ENCODE measurements around the gene MYO19. TPM values are rescaled to one million over a fixed set of nuclear protein-coding genes. Genes with fewer than 3 reads are reported as not detected.

The MYO19 gene
- polyA plus RNA-seq, 1 experiment: 23.1 TPM

DNA sequence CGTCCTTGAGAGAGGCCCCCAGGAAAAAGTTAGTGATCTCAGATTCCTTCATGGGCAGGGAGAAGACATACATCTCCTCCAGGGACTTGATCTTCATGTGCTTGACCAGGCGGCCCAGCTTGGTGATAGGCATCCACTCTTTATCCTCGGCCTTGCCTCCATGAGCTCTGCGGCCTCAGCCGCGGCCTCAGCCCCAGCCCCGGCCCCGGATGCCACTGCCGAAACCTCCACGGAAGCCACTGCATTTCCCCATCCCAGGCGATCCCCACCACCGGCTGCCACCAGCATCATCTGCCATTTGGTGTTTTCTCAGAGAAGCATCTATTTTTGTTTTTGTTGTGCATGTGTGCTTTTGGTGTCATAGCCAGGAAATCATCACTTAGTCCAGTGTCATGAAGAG is 40.4 kb upstream of the MYO19 start:
- Histone ChIP-seq H3K27me3 (ENCODE audit: control insufficient read depth, insufficient read depth, low read length) (no peaks in the 10 kb centered on the region), H3K4me3 (ENCODE audit: low read depth, low read length) (no peak overlapping the region), H3K9me3 (ENCODE audit: control insufficient read depth, insufficient read depth, low read length) (no peaks in the 10 kb centered on the region), H3K27ac (ENCODE audit: low read depth, low read length) (no peak overlapping the region)
- ChIA-PET CTCF (no interaction called here), POLR2A (no interaction called here)
- TF ChIP-seq, protein P1, sequence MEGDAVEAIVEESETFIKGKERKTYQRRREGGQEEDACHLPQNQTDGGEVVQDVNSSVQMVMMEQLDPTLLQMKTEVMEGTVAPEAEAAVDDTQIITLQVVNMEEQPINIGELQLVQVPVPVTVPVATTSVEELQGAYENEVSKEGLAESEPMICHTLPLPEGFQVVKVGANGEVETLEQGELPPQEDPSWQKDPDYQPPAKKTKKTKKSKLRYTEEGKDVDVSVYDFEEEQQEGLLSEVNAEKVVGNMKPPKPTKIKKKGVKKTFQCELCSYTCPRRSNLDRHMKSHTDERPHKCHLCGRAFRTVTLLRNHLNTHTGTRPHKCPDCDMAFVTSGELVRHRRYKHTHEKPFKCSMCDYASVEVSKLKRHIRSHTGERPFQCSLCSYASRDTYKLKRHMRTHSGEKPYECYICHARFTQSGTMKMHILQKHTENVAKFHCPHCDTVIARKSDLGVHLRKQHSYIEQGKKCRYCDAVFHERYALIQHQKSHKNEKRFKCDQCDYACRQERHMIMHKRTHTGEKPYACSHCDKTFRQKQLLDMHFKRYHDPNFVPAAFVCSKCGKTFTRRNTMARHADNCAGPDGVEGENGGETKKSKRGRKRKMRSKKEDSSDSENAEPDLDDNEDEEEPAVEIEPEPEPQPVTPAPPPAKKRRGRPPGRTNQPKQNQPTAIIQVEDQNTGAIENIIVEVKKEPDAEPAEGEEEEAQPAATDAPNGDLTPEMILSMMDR (IDR thresholded peaks at IDR 0.05; ENCODE audit: low read depth, low read length): no peak
- DNase-seq (ENCODE audit: low read depth, low spot score): no peak

DNA sequence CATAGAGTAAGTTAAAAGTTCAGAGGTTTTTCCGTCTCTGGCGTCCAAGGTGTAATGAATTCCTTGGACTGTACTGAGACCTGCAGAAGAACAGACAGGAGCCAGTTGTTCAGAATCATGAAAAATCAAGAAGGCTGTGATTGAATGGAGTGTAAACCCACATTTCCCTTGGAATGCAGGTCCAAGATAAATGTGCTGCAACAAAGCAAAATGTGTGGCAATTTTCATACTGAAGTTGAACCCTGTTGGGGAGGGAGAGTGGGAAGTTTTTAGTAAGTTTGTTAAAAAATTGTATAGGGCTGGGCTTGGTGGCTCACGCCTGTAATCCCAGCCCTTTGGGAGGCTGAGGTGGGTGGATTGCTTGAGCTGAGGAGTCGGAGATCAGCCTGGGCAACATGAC is 31.4 kb upstream of the MYO19 start:
- Histone ChIP-seq H3K4me3 (ENCODE audit: low read depth, low read length) (no peak overlapping the region), H3K9me3 (ENCODE audit: control insufficient read depth, insufficient read depth, low read length) (no peaks in the 10 kb centered on the region), H3K27ac (ENCODE audit: low read depth, low read length) (no peak overlapping the region), H3K27me3 (ENCODE audit: control insufficient read depth, insufficient read depth, low read length) (no peaks in the 10 kb centered on the region)
- TF ChIP-seq, protein P1 (IDR thresholded peaks at IDR 0.05; ENCODE audit: low read depth, low read length): no peak
- ChIA-PET CTCF (interaction anchor here (0.6 kb wide), 2 partner anchors 20 to 951 kb away, joined by 3 read pairs; no protein-coding TSS in a partner anchor), POLR2A (interaction anchor here (1.8 kb wide), 1 partner anchor 20 kb away, joined by 8 read pairs; no protein-coding TSS in a partner anchor)
- no peak for DNase-seq (ENCODE audit: low read depth, low spot score)

DNA sequence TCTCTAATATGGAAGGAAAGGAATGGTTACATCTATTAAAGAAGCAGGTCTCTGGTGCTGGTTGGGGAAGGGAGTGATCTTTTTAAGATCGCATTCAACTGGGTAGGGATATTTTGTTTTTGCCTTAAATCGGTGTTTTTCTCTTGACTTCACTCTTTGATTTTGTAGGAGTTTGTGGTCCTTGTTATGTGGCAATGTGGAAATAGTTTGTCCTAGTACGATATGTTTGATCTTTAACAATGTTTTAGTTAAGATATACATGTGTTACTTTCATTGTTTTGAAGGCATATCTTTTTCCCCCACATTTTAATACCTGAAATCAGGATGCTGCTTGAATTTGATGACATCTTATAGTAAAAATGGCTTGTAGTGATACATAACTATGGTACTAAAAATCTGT is 18.8 kb upstream of the MYO19 start:
- TF ChIP-seq, protein P1 (IDR thresholded peaks at IDR 0.05; ENCODE audit: low read depth, low read length): no peak
- Histone ChIP-seq H3K27me3 (ENCODE audit: control insufficient read depth, insufficient read depth, low read length) (no peaks in the 10 kb centered on the region), H3K9me3 (ENCODE audit: control insufficient read depth, insufficient read depth, low read length) (no peaks in the 10 kb centered on the region), H3K27ac (ENCODE audit: low read depth, low read length) (no peak overlapping the region), H3K4me3 (ENCODE audit: low read depth, low read length) (no peak overlapping the region)
- no peak for DNase-seq (ENCODE audit: low read depth, low spot score)
- CTCF ChIA-PET: interaction anchor here (0.6 kb wide), 3 partner anchors 8 to 839 kb away, joined by 3 to 8 read pairs (median 4); no protein-coding TSS in a partner anchor
- POLR2A ChIA-PET: no interaction called here

DNA sequence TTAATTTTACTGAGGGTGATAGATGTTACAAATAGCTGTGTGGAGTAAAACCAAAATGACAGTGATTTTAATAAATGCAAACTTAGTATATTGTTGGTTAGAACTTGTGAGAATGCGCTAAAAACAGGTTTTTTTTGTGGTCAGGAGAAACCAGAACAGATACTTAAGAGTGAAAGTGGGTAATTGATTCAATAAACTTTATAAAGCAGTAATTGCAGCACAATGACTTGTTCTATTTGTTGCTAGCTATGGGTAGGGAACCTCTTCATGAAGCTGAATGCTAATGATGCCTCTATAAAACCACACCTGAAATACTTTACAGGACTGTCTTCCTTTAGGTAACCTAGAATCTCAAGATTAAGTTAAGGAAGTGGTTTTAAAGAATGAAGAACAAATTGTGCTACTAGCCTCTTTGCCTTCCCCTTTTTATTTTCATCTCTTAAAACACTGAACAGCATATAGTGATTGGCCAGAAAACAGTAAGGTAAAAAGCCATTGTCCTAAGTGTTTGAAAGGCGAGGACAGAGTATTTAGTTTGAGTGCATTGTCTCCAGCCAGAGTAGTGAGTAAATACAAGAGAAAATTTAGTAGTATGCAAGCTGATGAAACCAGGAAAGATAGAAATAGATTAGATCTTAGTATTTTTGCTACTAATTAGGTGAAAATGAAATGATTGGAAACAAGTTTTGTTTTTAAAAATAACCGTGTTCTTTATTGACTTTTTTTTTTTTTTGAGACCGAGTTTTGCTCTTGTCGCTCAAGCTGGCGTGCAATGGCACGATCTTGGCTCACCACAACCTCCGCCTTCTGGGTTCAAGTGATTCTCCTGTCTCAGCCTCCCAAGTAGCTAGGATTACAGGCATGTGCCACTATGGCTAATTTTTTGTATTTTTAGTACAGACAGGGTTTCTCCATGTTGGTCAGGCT is 16.1 kb upstream of the MYO19 start:
- no peak overlapping the region for H3K27ac ChIP-seq (ENCODE audit: low read depth, low read length)
- no peak overlapping the region for H3K4me3 ChIP-seq (ENCODE audit: low read depth, low read length)
- TF ChIP-seq, protein P1 (IDR thresholded peaks at IDR 0.05; ENCODE audit: low read depth, low read length): no peak
- POLR2A ChIA-PET: interaction anchor here (0.6 kb wide), 1 partner anchor 588 kb away, joined by 13 read pairs; no protein-coding TSS in a partner anchor
- no peak for DNase-seq (ENCODE audit: low read depth, low spot score)
- H3K9me3 ChIP-seq (ENCODE audit: control insufficient read depth, insufficient read depth, low read length): no peaks in the 10 kb centered on the region
- CTCF ChIA-PET: no interaction called here
- no peaks in the 10 kb centered on the region for H3K27me3 ChIP-seq (ENCODE audit: control insufficient read depth, insufficient read depth, low read length)

DNA sequence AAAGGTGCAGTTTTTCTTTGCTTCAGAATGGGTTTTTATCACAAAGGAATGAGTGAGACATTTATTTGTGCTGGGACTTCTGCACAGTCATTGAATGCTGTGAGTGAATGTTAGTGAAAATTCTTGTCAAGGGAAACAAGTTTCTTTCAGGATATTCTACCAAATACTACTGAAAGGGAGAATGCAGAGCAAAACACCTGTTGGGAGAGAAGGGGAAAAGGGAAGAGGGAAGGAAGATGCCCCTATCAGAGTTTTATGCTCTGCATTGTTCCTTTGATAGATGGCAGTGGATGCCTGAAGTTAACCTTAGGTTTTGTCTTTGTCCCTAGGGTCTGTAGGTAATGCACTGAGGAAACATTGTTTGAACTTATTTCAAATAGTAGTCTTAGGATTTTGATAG is 13.1 kb upstream of the MYO19 start:
- Histone ChIP-seq H3K4me3 (ENCODE audit: low read depth, low read length) (peak overlapping the region; percentile 92), H3K9me3 (ENCODE audit: control insufficient read depth, insufficient read depth, low read length) (no peaks in the 10 kb centered on the region; the same call in 1 of the 2 replicates), H3K27me3 (ENCODE audit: control insufficient read depth, insufficient read depth, low read length) (no peaks in the 10 kb centered on the region), H3K27ac (ENCODE audit: low read depth, low read length) (no peak overlapping the region)
- ChIA-PET POLR2A (no interaction called here), CTCF (no interaction called here)
- DNase-seq (ENCODE audit: low read depth, low spot score): no peak
- TF ChIP-seq, protein P1 (IDR thresholded peaks at IDR 0.05; ENCODE audit: low read depth, low read length): no peak

Measured in AG04450 (cell line).